Measurements from ENCODE around the gene C1orf159.
"Not testable (repeated sequence)": the region's sequence is repeated elsewhere in the genome, so short reads cannot be mapped to it uniquely, and the experiment has no call there.

DNA sequence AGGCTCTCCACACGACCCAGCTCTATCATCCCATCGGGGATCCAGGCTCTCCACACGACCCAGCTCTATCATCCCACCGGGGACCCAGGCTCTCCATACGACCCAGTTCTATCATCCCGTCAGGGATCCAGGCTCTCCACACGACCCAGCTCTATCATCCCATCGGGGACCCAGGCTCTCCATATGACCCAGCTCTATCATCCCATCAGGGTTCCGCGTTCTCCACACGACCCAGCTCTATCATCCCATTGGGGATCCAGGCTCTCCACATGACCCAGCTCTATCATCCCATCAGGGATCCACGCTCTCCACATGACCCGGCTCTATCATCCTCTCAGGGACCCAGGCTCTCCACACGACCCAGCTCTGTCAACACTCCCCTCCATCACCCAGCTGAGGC is 37.3 kb upstream of the C1orf159 start:
- TF ChIP-seq, protein P1, sequence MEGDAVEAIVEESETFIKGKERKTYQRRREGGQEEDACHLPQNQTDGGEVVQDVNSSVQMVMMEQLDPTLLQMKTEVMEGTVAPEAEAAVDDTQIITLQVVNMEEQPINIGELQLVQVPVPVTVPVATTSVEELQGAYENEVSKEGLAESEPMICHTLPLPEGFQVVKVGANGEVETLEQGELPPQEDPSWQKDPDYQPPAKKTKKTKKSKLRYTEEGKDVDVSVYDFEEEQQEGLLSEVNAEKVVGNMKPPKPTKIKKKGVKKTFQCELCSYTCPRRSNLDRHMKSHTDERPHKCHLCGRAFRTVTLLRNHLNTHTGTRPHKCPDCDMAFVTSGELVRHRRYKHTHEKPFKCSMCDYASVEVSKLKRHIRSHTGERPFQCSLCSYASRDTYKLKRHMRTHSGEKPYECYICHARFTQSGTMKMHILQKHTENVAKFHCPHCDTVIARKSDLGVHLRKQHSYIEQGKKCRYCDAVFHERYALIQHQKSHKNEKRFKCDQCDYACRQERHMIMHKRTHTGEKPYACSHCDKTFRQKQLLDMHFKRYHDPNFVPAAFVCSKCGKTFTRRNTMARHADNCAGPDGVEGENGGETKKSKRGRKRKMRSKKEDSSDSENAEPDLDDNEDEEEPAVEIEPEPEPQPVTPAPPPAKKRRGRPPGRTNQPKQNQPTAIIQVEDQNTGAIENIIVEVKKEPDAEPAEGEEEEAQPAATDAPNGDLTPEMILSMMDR (IDR thresholded peaks at IDR 0.05 in 4 of 5, conservative IDR thresholded peaks at IDR 0.05 in 1 of 5), result not testable (repeated sequence)
- TF ChIP-seq POLR2A (IDR thresholded peaks at IDR 0.05), result not testable (repeated sequence)

Measured in gastrocnemius medialis (tissue), 4 donors.